ENCODE measurements around the gene PGAP3. TPM values are rescaled to one million over a fixed set of nuclear protein-coding genes. Genes with fewer than 3 reads are reported as not detected.

PGAP3 gene
- total RNA-seq, 2 donors from 2014 or later = 44.6 to 50.0 TPM

GRCh38 chr17:39647256-39647655 is 40.6 kb downstream of the PGAP3 start:
- Histone ChIP-seq H3K9me3 (no peaks in the 10 kb centered on the region), H3K4me1 (replicated peaks) (peaks cover 7% of the 10 kb centered on the region), H3K4me3 (no peak overlapping the region), H3K27me3 (replicated peaks; ENCODE audit: insufficient read depth) (no peaks in the 10 kb centered on the region), H3K36me3 (no peaks in the 10 kb centered on the region), H3K27ac (no peak overlapping the region)
- DNase-seq (ENCODE audit: low spot score) = no peak
- TF ChIP-seq POLR2A (IDR thresholded peaks at IDR 0.05) = no peak
- TF ChIP-seq POLR2AphosphoS5 (IDR thresholded peaks at IDR 0.05) = no peak
- TF ChIP-seq CTCF (IDR thresholded peaks at IDR 0.05) = no peak
- 80% methylated on average over 5 of the region's 5 CpGs for WGBS
- intact Hi-C loops (cut with DNase I) = no loop called here

- no peak overlapping the region for H3K27ac ChIP-seq
- DNase-seq (ENCODE audit: low spot score) = no peak
- 67% methylated on average over 4 of the region's 4 CpGs for WGBS
- intact Hi-C loops (cut with DNase I) = no loop called here
- no peak overlapping the region for H3K4me3 ChIP-seq
- H3K36me3 ChIP-seq = no peaks in the 10 kb centered on the region
- TF ChIP-seq CTCF (IDR thresholded peaks at IDR 0.05) (no peak), POLR2AphosphoS5 (IDR thresholded peaks at IDR 0.05) (no peak), POLR2A (IDR thresholded peaks at IDR 0.05) (no peak)
- H3K27me3 ChIP-seq (replicated peaks; ENCODE audit: insufficient read depth) = no peaks in the 10 kb centered on the region
- H3K4me1 ChIP-seq (replicated peaks) = peaks cover 7% of the 10 kb centered on the region
- H3K9me3 ChIP-seq = no peaks in the 10 kb centered on the region
Observed at GRCh38 chr17:39643271-39643670, 44.6 kb downstream of the PGAP3 start.

- TF ChIP-seq POLR2A (IDR thresholded peaks at IDR 0.05) (no peak), CTCF (IDR thresholded peaks at IDR 0.05) (no peak)
- no peaks in the 10 kb centered on the region for H3K9me3 ChIP-seq
- H3K27me3 ChIP-seq (replicated peaks; ENCODE audit: insufficient read depth) = no peaks in the 10 kb centered on the region
- 76% methylated on average over 9 of the region's 9 CpGs for WGBS
- H3K27ac ChIP-seq = no peak overlapping the region
- no peak overlapping the region for H3K4me3 ChIP-seq
- no peaks in the 10 kb centered on the region for H3K36me3 ChIP-seq
- no peak for DNase-seq (ENCODE audit: low spot score)
- intact Hi-C loops (cut with DNase I) = no loop called here
- peaks cover 13% of the 10 kb centered on the region for H3K4me1 ChIP-seq (replicated peaks)
Observed at GRCh38 chr17:39642291-39643074, 45.4 kb downstream of the PGAP3 start.

GRCh38 chr17:39641883-39642282 is 46.0 kb downstream of the PGAP3 start:
- 84% methylated on average over 7 of the region's 7 CpGs for WGBS
- no peak for DNase-seq (ENCODE audit: low spot score)
- no peaks in the 10 kb centered on the region for H3K9me3 ChIP-seq

More at GRCh38 chr17:39641883-39642282, 46.0 kb downstream of the PGAP3 start:
- intact Hi-C loops (cut with DNase I) = no loop called here
- Histone ChIP-seq H3K4me1 (replicated peaks) (peaks cover 13% of the 10 kb centered on the region), H3K27me3 (replicated peaks; ENCODE audit: insufficient read depth) (no peaks in the 10 kb centered on the region), H3K36me3 (no peaks in the 10 kb centered on the region), H3K27ac (no peak overlapping the region), H3K4me3 (no peak overlapping the region)
- TF ChIP-seq POLR2AphosphoS5 (IDR thresholded peaks at IDR 0.05) (no peak), CTCF (IDR thresholded peaks at IDR 0.05) (no peak), POLR2A (IDR thresholded peaks at IDR 0.05) (no peak)
